HUES6 (cell line): ENCODE measurements around the gene VPS35.

ENCODE experiments used
- H3K27ac ChIP-seq: 2 replicates; pipeline ENCODE4 v1.7.0; 2013; ENCODE audit warnings: low read depth, mild to moderate bottlenecking, low read length, inconsistent platforms
- H3K27me3 ChIP-seq: 2 replicates; pipeline ENCODE4 v1.6.1; 2013; ENCODE audit warnings: low read length; ENCODE audit not compliant: control insufficient read depth, insufficient read depth
- H3K36me3 ChIP-seq: 2 replicates; pipeline ENCODE4 v1.6.1; 2013; ENCODE audit warnings: low read length; ENCODE audit not compliant: control insufficient read depth, insufficient read depth
- H3K4me1 ChIP-seq: 2 replicates; pipeline ENCODE4 v1.6.1; 2013; ENCODE audit warnings: low read length; ENCODE audit not compliant: control insufficient read depth, insufficient read depth
- H3K4me3 ChIP-seq: 2 replicates; pipeline ENCODE4 v1.5.1; 2013; ENCODE audit warnings: low read depth, low read length
- H3K9ac ChIP-seq: one replicate; pipeline ENCODE4 v1.6.1; 2013; ENCODE audit warnings: mild to moderate bottlenecking, low read length
- H3K9me3 ChIP-seq: 2 replicates; pipeline ENCODE4 v1.6.1; 2013; ENCODE audit warnings: low read depth, low read length; ENCODE audit not compliant: control insufficient read depth, insufficient read depth

VPS35 gene

DNA sequence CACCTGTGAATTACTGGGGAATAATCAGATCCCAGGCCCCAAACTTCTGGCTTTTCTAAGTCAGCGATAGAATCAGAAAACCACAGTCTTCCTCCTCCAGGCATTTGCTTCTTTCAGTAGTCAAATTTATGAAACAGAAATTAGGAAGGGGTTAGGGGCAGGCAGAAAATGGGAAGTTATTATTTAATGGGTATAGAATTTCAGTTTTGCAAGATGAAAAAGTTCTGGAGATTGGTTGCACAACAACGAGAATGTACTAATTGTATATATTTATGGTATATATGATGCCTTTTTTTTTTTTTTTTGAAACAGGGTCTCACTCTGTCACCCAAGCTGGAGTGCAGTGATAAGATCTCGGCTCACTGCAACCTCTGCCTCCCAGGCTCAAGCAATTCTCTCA, 23.9 kb upstream of the VPS35 start:
- no peak overlapping the region for H3K9ac ChIP-seq
- H3K9me3 ChIP-seq, result no peaks in the 10 kb centered on the region
- H3K36me3 ChIP-seq, result no peaks in the 10 kb centered on the region
- no peaks in the 10 kb centered on the region for H3K27me3 ChIP-seq
- no peak overlapping the region for H3K27ac ChIP-seq
- H3K4me1 ChIP-seq, result no peaks in the 10 kb centered on the region
- no peak overlapping the region for H3K4me3 ChIP-seq

DNA sequence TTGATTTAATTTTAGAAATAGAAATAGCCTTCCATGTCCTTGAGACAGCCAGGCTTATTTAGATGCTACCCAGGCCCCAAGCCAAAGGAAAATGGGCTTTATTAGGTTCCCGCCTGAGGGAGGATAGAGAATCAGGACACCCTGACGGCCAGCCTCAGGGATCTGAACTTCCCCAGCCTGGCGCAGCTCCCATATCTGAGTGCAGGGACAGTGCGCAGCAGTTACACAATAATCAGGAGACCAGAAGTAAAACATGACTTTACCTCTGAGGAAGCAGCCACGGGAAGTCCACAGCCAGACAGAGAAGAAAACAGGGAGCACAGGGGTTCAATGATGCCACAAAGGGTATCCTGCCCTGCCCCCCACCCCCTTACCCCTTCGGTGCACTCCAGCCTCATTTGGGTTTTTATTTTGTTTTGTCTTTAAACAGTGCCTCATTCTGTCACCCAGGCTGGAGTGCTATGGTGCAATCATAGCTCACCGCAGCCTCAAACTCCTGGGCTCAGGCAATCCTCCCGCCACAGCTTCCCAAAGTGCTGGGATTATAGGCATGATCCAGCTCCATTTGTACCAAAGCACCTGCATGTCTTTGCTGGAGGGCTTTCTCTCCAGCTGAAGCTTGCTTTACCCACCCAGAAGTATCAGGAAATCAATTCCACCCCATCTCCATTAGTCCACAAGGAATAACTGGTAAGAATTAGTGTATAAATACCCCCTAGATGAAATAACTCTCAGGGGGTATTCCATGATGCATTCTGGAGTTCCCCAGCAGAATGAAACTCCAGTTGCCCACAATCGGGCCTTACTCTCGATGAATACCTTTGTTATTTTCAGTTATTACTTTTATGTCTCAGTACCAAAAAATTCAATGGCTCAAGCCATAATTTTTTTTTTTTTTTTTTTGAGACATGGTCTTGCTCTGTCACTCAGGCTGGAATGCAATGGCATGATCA, 22.4 kb upstream of the VPS35 start:
- H3K4me1 ChIP-seq, result no peaks in the 10 kb centered on the region
- no peak overlapping the region for H3K4me3 ChIP-seq
- H3K9ac ChIP-seq, result no peak overlapping the region
- no peaks in the 10 kb centered on the region for H3K36me3 ChIP-seq
- no peaks in the 10 kb centered on the region for H3K9me3 ChIP-seq
- H3K27me3 ChIP-seq, result no peaks in the 10 kb centered on the region
- H3K27ac ChIP-seq, result no peak overlapping the region

DNA sequence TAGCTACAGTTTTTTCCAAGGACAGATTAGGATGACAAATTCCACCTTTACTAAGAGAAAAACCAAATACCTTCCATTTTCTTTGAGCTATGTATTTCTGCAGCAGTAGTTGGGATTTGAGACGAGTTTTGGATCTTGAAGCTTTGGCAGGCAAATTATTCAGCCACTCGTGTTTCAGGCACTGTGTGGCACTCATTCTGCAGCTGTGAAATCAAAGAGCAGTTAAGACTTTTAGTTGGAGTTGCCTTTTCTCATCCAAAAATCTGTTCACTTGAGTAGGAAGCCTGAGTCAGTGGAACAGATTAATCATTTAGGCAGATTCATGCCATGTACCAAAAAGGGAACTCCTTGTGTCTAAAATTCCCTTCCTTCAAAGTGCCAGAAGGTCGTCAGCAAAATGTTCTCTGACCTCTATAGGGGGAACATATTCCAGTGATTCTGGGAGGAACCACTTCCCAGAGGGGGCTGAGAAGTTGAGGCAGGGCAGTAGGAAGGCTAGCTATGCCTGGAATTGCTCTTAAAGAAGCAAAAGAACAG, 20.6 kb upstream of the VPS35 start:
- H3K4me3 ChIP-seq, result no peak overlapping the region
- H3K27ac ChIP-seq, result no peak overlapping the region
- no peaks in the 10 kb centered on the region for H3K27me3 ChIP-seq
- no peaks in the 10 kb centered on the region for H3K36me3 ChIP-seq
- H3K9ac ChIP-seq, result no peak overlapping the region
- H3K9me3 ChIP-seq, result no peaks in the 10 kb centered on the region
- no peaks in the 10 kb centered on the region for H3K4me1 ChIP-seq

DNA sequence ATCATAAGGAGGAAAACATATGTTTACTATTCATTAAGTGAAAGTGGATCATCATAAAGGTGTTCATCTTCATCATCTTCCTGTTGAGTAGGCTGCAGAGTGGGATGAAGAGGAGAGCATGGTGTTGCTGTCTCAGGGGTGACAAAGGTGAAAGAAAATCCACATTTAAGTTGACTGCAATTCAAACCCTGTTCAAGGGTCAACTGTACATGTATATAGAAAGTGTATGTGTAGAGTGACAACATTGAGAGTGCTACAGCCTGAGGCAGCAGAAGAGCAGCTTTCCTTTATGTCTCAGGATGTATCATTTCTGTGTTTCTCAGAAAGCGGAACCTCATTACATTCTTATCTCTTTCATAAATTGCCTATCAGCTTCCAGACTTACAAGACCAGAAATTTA, 17.7 kb upstream of the VPS35 start:
- H3K27ac ChIP-seq, result no peak overlapping the region
- no peaks in the 10 kb centered on the region for H3K27me3 ChIP-seq
- peaks cover 6% of the 10 kb centered on the region for H3K36me3 ChIP-seq

DNA sequence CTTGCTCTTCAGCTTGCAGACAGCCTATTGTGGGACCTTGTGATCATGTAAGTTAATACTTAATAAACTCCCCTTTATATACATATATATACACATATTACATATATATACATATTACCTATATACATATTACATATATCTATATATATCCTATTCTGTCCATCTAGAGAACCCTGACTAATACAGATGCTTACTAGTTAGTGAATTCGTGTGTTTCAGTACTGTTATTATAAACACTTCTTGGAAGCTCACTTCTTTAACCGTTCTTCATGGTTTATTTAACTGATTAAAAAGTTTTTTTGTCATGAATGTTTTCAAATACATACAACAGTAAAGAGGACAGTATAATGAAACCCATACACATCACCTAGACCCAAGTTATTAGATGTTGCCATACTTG, 13.1 kb upstream of the VPS35 start:
- Histone ChIP-seq H3K9me3 (no peaks in the 10 kb centered on the region), H3K27ac (no peak overlapping the region), H3K9ac (no peak overlapping the region), H3K4me1 (no peaks in the 10 kb centered on the region), H3K36me3 (peaks cover 37% of the 10 kb centered on the region), H3K4me3 (no peak overlapping the region), H3K27me3 (no peaks in the 10 kb centered on the region)

More for the DNA sequence above, 17.7 kb upstream of the VPS35 start:
- H3K9ac ChIP-seq, result no peak overlapping the region
- no peak overlapping the region for H3K4me3 ChIP-seq
- H3K9me3 ChIP-seq, result no peaks in the 10 kb centered on the region
- no peaks in the 10 kb centered on the region for H3K4me1 ChIP-seq

DNA sequence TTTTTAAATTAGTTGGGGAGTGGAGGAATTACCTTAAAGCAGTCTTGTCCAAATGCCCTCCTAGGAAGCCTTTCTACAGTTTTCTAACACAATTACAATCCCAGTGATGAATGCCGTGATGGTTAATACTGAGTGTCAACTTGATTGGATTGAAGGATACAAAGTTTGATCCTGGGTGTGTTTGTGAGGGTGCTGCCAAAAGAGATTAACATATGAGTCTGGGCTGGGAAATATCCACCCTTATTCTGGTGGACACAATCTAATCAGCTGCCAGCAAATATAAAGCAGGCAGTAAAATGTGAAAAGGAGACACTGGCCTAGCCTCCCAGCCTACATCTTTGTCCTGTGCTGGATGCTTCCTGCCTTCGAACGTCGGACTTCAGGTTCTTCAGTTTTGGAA, 12.6 kb upstream of the VPS35 start:
- H3K9me3 ChIP-seq, result no peaks in the 10 kb centered on the region
- H3K27ac ChIP-seq, result no peak overlapping the region
- H3K4me1 ChIP-seq, result no peaks in the 10 kb centered on the region
- H3K36me3 ChIP-seq, result peaks cover 42% of the 10 kb centered on the region
- H3K27me3 ChIP-seq, result no peaks in the 10 kb centered on the region
- H3K9ac ChIP-seq, result no peak overlapping the region
- H3K4me3 ChIP-seq, result no peak overlapping the region

DNA sequence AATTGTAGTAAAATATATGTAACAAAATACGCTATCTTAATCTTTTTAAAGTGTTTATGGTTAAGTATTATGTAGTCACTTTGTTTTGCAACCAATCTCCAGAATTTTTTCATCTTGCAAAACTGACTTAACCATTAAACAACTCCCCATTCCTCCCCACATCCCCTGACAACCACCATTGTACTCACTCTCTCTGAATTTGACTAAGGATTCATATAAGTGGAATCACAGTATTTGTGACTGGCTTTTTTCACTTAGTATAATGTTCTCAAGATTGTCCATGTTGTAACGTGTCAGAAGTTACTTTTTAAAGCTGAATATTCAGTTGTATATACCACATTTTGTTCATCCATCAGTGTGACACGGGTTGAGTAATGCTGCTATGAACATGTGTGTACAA, 11.1 kb upstream of the VPS35 start:
- H3K9me3 ChIP-seq, result no peaks in the 10 kb centered on the region
- H3K27me3 ChIP-seq, result no peaks in the 10 kb centered on the region
- no peak overlapping the region for H3K9ac ChIP-seq

DNA sequence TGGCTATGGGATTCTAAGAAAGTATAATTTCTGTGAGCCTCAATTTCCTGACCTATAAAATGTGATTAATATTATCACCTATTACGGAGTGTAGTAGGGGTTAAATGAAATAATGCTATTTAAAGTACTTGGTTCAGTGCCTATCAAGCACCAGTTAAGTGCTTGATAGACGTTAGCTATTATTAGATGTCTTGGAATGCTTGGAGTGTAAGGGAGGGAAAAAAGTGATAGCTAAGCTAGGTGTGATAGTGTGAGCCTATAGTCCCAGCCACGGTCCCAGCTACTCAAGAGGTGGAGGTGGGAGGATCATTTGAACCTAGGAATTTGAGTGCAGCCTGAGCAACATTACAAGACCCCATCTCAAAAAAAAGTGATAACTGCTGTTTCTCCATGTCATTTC, 8.0 kb upstream of the VPS35 start:
- Histone ChIP-seq H3K4me1 (no peaks in the 10 kb centered on the region), H3K27ac (no peak overlapping the region), H3K36me3 (peaks cover 73% of the 10 kb centered on the region), H3K27me3 (no peaks in the 10 kb centered on the region), H3K9ac (no peak overlapping the region), H3K9me3 (no peaks in the 10 kb centered on the region), H3K4me3 (no peak overlapping the region)

More for the DNA sequence above, 11.1 kb upstream of the VPS35 start:
- no peak overlapping the region for H3K27ac ChIP-seq
- H3K4me1 ChIP-seq, result no peaks in the 10 kb centered on the region
- H3K36me3 ChIP-seq, result peaks cover 57% of the 10 kb centered on the region
- H3K4me3 ChIP-seq, result no peak overlapping the region

DNA sequence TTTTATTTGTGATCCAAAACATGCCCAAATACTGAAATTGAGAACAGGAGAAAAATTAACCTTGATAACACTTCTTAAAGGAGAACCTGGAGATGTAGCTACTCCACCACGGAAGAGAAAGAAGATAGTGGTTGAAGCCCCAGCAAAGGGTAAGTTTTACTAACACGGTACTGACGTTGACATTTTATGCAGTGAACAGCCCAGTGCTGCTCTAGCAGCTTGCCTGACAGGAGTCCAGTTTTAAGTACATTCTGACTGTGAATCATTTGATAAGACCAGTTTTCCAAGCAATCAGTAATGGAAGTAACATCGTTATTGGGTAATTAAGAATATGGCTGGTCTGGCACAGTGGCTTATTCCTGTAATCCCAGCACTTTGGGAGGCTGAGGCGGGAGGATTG, 7.0 kb upstream of the VPS35 start:
- no peaks in the 10 kb centered on the region for H3K27me3 ChIP-seq
- no peaks in the 10 kb centered on the region for H3K9me3 ChIP-seq
- no peak overlapping the region for H3K9ac ChIP-seq
- H3K4me3 ChIP-seq, result no peak overlapping the region
- H3K27ac ChIP-seq, result no peak overlapping the region
- H3K36me3 ChIP-seq, result peaks cover 81% of the 10 kb centered on the region
- H3K4me1 ChIP-seq, result peaks cover 7% of the 10 kb centered on the region; the same call in 1 of the 2 replicates

DNA sequence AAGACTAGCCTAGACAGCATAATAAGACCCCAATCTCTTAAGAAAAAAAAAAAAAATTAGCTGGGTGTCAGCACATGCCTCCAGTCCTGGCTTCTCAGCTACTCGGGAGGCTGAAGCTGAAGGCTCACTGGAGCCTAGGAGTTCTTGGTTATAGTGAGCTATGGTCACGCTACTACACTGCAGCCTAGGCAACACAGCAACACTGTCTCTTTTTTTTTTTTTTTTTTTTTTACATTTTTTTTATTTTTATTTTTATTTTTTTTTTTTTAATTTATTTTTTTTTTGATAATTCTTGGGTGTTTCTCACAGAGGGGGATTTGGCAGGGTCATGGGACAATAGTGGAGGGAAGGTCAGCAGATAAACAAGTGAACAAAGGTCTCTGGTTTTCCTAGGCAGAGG, 4.6 kb upstream of the VPS35 start:
- no peaks in the 10 kb centered on the region for H3K9me3 ChIP-seq

DNA sequence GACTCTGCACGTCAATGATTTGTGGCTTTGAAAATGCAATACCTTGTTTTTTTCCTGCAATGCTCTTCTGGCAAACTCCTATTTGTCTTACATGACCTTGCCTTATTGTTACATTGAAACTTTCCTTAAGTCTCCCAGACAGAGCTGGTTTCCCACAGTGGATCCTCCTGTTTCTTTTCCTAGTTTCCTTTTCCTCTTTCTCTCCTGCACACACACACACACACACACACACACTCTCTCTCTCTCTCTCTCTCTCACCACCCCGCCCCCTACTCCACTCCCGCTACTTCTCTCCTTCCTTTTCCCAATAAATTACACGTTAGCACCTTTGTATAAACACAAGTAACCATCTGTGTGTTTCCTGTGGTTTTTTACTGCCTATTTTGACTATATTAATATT, 2.7 kb upstream of the VPS35 start:
- Histone ChIP-seq H3K4me3 (peak overlapping the region; percentile 76; the same call in 1 of the 2 replicates), H3K27me3 (no peaks in the 10 kb centered on the region), H3K9me3 (no peaks in the 10 kb centered on the region), H3K36me3 (peaks cover 50% of the 10 kb centered on the region), H3K9ac (peak overlapping the region; percentile 29), H3K27ac (no peak overlapping the region), H3K4me1 (peaks cover 20% of the 10 kb centered on the region)

More for the DNA sequence above, 4.6 kb upstream of the VPS35 start:
- no peaks in the 10 kb centered on the region for H3K27me3 ChIP-seq
- H3K27ac ChIP-seq, result no peak overlapping the region
- H3K36me3 ChIP-seq, result peaks cover 69% of the 10 kb centered on the region
- H3K4me1 ChIP-seq, result peaks cover 9% of the 10 kb centered on the region; the same call in 1 of the 2 replicates
- no peak overlapping the region for H3K4me3 ChIP-seq
- no peak overlapping the region for H3K9ac ChIP-seq
